NCI-H345 treated with DMSO at 0.1 percent for 48 hours (cell line): Measurements from ENCODE around the gene ADGRV1.
"Not testable (repeated sequence)": the region's sequence is repeated elsewhere in the genome, so short reads cannot be mapped to it uniquely, and the experiment has no call there.

Experiments used
- DNase-seq: peaks from one replicate; lab custom pipeline; 2025; ENCODE audit not compliant: unreplicated experiment; lab: John Stamatoyannopoulos, UW

Gene ADGRV1

GRCh38 chr5:90549223-90549622 lies 9.4 kb upstream of the ADGRV1 start:
- DNase-seq = no peak

GRCh38 chr5:90549729-90550275 lies 8.8 kb upstream of the ADGRV1 start:
- DNase-seq = no peak

- DNase-seq = no peak
Observed at GRCh38 chr5:90550963-90551362, 7.6 kb upstream of the ADGRV1 start.

GRCh38 chr5:90551376-90551775 lies 7.2 kb upstream of the ADGRV1 start:
- DNase-seq = no peak

DNA sequence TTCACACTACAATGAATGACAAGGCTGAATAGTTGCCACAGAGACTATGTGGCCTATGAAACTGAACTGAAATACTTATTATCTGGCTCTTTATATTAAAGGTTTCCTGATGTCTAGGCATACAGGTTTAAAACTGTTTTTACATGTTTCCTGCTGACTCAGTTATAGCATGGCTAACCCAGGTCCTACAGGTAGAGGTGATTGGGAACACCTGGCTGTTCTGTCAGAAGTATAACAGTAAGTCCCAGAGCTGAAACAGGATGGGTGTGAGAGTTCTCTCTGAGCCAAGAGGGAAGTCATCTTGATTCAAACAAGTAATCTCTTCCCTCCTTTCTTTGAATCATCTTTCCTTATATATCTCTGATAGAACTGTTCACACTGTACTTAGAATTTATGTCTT lies 4.9 kb upstream of the ADGRV1 start:
- no peak for DNase-seq

DNA sequence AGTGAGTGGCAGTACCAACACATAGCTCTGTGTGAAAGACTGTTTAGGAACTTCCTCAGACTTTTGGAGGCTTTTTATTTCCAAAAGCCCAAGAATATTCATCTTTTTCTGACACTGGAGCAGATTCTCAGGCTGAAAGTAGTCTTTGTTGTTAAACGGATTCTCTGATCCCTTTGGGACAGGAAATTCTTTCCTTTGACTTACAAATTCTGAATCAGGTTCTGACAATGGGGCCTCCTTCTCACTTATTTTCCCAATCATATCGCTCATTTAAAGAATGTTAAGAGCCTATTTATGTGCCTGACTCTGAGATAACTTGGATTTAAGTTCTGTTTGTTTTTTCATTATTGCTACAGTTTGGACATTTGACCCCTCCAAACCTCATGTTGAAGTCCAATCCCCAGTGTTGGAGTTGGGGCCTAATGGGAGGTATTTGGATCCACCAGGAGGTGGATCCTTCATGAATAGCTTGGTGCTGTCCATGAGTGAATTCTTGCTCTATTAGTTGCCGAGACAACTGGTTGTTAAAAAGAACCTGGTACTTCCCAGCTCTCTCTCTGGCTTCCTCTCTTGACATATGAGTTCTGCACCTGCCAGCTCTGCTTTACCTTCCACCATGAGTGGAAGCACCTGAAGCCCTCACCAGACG lies 4.1 kb upstream of the ADGRV1 start:
- DNase-seq = no peak

- no peak for DNase-seq
Observed at GRCh38 chr5:90555666-90556065, 2.9 kb upstream of the ADGRV1 start.

GRCh38 chr5:90557391-90557790 lies 1.2 kb upstream of the ADGRV1 start:
- no peak for DNase-seq

DNA sequence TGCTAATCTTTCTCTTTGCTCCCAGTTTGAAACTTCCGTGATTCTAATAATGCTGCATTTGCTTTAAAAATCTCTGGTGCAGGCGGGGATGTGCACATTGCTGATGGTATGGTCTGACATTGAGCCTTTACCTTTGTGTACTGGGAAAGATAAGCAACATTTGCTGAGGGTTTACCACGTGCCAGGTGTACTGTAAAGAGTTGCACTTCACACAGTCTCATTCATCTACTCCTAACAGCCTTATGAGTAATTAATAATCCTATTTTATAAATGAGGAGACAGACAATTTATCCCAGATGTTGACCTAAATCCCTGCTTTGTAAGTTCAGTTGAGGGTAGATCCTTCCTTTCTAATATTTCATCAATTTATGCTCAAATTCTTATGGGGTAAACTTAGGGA lies 726 bp upstream of the ADGRV1 start:
- DNase-seq = no peak

DNA sequence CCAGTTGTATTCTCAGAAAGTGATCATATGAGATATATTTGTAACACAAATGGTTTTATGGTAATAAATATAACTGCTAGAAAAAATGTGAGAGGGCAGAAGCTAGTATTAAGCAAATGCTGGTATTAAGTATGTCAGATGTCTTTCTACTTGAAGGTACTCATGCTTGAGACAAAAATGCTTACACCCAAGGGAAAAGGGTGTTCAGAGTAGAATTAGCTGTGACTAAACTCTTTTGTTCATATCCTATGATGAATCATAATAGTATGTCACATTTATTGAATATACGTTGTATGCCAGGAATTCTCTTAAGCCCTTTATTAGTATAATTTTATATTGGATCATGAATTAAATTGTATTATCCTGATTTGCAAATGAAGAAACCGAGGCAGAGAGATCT lies 2.2 kb downstream of the ADGRV1 start:
- DNase-seq = no peak

DNA sequence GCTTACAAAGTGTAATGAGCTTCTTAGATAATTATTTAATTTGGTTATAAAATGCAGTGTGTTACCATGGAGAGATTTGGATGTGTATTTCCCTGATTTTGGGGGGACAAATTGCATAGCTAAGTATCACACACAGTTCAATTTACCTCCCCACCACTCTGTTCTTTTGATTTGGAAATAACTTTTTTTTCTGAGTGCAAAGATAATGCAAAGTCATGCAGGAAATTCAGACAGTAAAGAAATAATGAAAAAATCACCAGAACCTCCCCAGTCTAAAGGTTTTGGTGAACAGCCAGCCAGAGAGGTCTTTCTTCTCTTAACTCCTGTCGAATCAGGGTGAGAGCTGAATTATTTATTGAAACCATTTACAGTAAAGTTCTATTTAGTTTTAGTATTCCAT lies 3.2 kb downstream of the ADGRV1 start:
- no peak for DNase-seq

DNA sequence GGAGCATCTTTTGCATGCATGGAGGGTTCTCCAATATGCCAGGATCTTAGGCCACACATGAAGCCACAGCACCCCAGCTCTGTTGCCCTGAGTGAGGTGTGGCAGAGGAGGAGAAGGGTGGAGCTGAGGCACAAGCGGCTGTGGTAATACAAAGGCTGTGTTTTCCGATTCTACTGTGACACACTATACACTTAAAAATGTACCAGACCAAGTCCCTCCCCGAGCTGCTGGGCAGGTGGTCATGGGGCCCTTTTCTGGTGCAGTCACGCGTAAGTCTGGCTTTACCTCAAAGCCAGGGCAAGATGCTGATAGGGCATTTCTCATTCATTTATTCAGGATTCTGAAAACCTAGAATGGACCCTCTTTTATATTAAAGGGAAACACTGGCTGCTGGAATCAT lies 3.7 kb downstream of the ADGRV1 start:
- peak; percentile 32 for DNase-seq

DNA sequence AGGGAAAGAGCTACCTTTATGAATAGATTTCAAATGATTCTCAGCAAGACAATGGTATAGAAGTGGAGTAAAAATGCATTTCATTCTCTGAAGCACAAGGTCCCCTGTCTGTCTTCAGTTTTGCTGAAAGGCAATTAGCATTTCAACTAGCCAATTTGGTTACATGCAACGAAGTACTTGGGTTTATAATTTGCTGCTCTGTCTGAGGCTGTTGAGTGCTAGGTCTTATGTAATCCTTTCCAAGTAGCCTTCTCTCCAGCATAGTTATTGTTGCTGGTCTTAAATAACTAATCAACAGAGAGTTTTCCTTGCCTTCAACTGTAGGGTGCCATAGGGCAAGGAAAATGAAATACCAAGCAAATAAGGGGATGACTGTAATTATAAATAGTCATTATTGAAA lies 4.5 kb downstream of the ADGRV1 start:
- no peak for DNase-seq

- no peak for DNase-seq
Observed at GRCh38 chr5:90565491-90565890, 6.9 kb downstream of the ADGRV1 start.

- DNase-seq = no peak
Observed at GRCh38 chr5:90569084-90569483, 10.5 kb downstream of the ADGRV1 start.

- DNase-seq = no peak
Observed at GRCh38 chr5:90570034-90570433, 11.4 kb downstream of the ADGRV1 start.

DNA sequence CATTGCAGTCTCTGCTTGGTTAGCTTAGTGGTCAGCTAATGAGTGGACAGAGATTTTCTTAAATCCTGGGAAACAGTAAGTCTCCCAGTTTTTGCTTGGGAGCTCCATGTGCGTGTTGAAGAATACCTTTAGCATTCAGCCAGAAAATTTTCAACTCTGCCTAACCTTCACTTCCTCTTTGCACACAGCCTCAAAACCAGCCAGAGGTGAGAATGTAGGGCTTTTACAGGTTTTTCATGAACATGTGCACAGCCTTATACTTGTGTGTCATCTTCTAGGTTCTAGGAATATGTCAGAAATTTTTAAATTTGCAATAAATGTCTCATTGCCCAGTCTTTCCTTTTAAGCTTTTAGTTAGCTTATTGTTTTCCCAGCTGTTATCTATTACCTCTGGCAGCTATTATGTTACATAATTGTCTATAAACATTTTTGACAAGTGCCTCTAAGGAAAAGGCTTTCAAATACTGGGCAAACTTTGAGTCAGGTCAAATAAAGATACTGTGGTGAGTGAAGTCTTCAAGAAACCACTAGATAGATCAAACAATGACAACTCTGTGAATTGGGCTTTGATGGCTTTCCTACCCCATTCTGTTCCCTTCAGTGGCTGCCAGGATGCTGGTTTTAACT lies 12.7 kb downstream of the ADGRV1 start:
- no peak for DNase-seq

- no peak for DNase-seq
Observed at GRCh38 chr5:90575712-90576111, 17.1 kb downstream of the ADGRV1 start.

DNA sequence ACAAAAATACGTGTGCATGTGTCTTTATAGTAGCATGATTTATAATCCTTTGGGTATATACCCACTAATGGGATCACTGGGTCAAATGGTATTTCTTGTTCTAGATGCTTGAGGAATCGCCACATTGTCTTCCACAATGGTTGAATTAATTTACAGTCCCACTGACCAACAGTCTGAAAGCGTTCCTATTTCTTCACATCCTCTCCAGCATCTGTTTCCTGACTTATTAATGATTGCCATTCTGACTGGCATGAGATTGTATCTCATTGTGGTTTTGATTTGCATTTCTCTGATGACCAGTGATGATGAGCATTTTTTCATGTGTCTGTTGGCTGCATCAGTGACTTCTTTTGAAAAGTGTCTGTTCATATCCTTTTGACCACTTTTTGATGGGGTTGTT lies 18.0 kb downstream of the ADGRV1 start:
- DNase-seq = not testable (repeated sequence)

GRCh38 chr5:90579905-90580304 lies 21.3 kb downstream of the ADGRV1 start:
- not testable (repeated sequence) for DNase-seq

DNA sequence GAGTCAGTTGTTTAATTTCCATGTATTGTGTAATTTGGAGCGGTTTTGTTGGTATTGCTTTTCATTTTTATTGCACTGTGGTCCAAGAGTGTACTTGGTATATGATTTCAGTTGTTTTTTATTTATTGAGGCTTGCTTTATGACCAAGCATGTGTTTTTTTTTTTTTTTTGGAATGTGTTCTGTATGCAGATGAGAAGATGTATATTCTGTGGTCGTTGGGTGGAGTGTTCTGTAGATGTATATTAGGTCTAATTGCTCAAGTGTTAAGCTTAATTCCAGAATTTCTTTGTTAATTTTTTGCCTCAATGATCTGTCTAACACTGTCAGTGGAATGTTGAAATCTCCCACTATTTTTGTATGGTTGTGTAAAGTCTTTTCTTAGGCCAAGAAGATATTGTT lies 23.4 kb downstream of the ADGRV1 start:
- no peak for DNase-seq

DNA sequence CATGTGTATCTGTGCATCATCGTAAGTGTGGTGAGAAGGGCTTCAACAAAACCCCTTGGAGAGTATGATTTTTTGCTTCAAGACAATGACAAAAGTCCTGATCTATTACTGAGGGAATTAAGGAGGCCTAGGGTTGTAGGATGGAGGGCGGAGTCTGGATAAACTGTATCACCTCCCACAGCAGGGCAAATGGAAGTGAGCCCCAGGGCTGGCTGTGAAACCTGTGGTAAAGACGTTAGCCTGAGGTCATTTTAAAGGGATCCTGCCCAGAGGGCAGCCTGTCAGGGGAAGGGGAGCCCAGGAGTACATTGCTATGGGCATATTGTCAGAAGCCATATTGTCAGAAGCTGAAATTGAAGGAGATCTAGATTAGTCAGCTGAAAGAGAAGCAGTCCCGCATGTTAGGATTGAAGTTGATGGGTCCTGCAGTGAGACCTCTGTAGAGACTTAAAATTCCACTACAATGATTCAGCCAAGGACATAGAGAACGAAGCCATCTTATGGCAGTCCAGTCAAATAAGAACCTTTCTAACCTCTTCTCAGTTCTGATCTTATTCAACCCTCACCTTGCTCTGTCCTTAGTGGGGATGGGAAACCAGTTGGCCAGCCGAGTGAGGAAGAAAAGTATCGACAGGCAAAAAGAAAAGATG lies 26.9 kb downstream of the ADGRV1 start:
- DNase-seq = no peak
